Measurements from ENCODE around the gene SCOC. TPM values are rescaled to one million over a fixed set of nuclear protein-coding genes. Genes with fewer than 3 reads are reported as not detected.

The SCOC gene
- total RNA-seq, 1 experiment from 2014 or later: 83.0 TPM

Other genes with a start within 250 kb of the SCOC start
- 1.6 and 2.3 TPM in 2 replicates for gene MAML3, start 219.5 kb upstream of the SCOC start, total RNA-seq (2014; rRNA removed; shearing (Covaris generic))
- 3.8 and 7.4 TPM in 2 replicates for gene CLGN, start 54.0 kb downstream of the SCOC start, total RNA-seq (2014; rRNA removed; shearing (Covaris generic))
- gene MGAT4D, start 124.6 kb downstream of the SCOC start, total RNA-seq (2014; rRNA removed; shearing (Covaris generic)): not detected in 2 replicates
- 20.5 and 26.6 TPM in 2 replicates for gene ELMOD2, start 150.5 kb downstream of the SCOC start, total RNA-seq (2014; rRNA removed; shearing (Covaris generic))
- gene UCP1, start 195.3 kb downstream of the SCOC start, total RNA-seq (2014; rRNA removed; shearing (Covaris generic)): not detected in 2 replicates

Measured in M059J (cell line).